HG02798 (cell line): ENCODE measurements around the gene BYSL.
A peak's percentile ranks its signal among the peaks of the same experiment; 100 is the strongest.

Source experiments
- ATAC-seq: cut with Tn5 transposase; IDR thresholded peaks from one replicate; pipeline ENCODE4 v1.9.1; 2021; ENCODE audit warnings: mild to moderate bottlenecking; ENCODE audit not compliant: unreplicated experiment, poor library complexity

The BYSL gene

GRCh38 chr6:41920921-41921711 is at the start of gene BYSL, which contains the start of gene MED20:
TSS of gene BYSL (plus strand) at chr6:41921499. CDS start at chr6:41921563, 64 bp downstream.
TSS of gene MED20 (minus strand) at chr6:41921139. CDS start at chr6:41921018, 121 bp downstream.
- ATAC-seq = peak; percentile 96

GRCh38 chr6:41871691-41872090 is 49.6 kb upstream of the BYSL start:
- no peak for ATAC-seq

- no peak for ATAC-seq
Observed at GRCh38 chr6:41872147-41872546, 49.2 kb upstream of the BYSL start.

GRCh38 chr6:41874741-41875140 is 46.6 kb upstream of the BYSL start:
- no peak for ATAC-seq

- ATAC-seq = no peak
Observed at GRCh38 chr6:41877051-41877680, 44.1 kb upstream of the BYSL start.

- no peak for ATAC-seq
Observed at GRCh38 chr6:41878246-41878645, 43.1 kb upstream of the BYSL start.

GRCh38 chr6:41878961-41879405 is 42.3 kb upstream of the BYSL start:
- ATAC-seq = no peak

GRCh38 chr6:41881506-41881905 is 39.8 kb upstream of the BYSL start:
- no peak for ATAC-seq

GRCh38 chr6:41884957-41885356 is 36.3 kb upstream of the BYSL start:
- no peak for ATAC-seq

- no peak for ATAC-seq
Observed at GRCh38 chr6:41885930-41886329, 35.4 kb upstream of the BYSL start.

GRCh38 chr6:41887331-41887751 is 34.0 kb upstream of the BYSL start:
- ATAC-seq = no peak

- ATAC-seq = no peak
Observed at GRCh38 chr6:41892921-41893564, 28.3 kb upstream of the BYSL start.

- peak; percentile 34 for ATAC-seq
Observed at GRCh38 chr6:41894366-41895299, 26.7 kb upstream of the BYSL start.

- ATAC-seq = peak; percentile 91
Observed at GRCh38 chr6:41895300-41896233, 25.7 kb upstream of the BYSL start, which contains the start of gene USP49. TSS of gene USP49 (minus strand) at chr6:41895375. CDS start at chr6:41806983, 88,392 bp downstream.

GRCh38 chr6:41896281-41896680 is 25.0 kb upstream of the BYSL start:
- ATAC-seq = no peak

GRCh38 chr6:41900861-41901260 is 20.4 kb upstream of the BYSL start:
- no peak for ATAC-seq

GRCh38 chr6:41901882-41902519 is 19.3 kb upstream of the BYSL start:
- ATAC-seq = no peak

GRCh38 chr6:41909727-41910126 is 11.6 kb upstream of the BYSL start:
- no peak for ATAC-seq
